SKM-1 treated with dmso at 0.1 percent for 144 hours (cell line): ENCODE results near the gene GDI2.
"Not testable (repeated sequence)": the region's sequence is repeated elsewhere in the genome, so short reads cannot be mapped to it uniquely, and the experiment has no call there.

ENCODE experiments used
- DNase-seq: peaks from one replicate; lab custom pipeline; 2025; ENCODE audit not compliant: unreplicated experiment; lab: John Stamatoyannopoulos, UW

GDI2 gene

GRCh38 chr10:5788969-5789368 lies 24.3 kb downstream of the GDI2 start:
- no peak for DNase-seq

DNA sequence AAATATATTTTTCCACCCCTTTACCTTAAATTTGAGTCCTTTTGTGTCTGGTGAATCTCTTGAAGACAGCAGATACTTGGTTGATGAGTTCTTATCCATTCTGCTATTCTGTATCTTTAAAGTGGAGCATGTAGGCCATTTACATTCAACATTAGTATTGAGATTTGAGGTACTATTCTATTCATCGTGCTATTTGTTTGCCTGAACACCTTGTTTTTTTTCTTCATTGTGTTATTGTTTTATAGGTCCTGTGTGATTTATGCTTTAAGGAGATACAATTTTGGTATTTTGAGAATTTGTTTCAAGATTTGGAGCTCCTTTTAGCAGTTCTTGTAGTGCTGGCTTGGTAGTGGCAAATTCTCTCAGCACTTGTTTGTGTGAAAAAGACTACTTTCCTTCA lies 29.9 kb downstream of the GDI2 start:
- no peak for DNase-seq

DNA sequence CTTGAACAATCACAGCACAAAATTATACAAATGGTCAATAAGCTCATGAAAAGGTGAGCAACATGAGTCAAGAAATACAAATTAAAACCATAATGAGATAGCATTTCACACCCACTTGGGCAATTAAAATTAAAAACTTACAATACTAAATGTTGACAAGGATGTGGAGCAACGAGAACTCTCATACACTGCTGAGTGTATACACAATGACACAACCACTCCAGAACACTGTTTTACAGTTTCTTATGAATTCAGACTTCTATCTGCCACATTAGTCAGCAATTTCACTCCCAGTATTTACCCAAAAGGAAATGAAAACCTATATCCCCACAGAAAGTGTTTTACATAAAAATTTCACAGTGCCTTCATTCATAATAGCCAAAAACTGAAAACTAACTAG lies 31.1 kb downstream of the GDI2 start:
- no peak for DNase-seq

DNA sequence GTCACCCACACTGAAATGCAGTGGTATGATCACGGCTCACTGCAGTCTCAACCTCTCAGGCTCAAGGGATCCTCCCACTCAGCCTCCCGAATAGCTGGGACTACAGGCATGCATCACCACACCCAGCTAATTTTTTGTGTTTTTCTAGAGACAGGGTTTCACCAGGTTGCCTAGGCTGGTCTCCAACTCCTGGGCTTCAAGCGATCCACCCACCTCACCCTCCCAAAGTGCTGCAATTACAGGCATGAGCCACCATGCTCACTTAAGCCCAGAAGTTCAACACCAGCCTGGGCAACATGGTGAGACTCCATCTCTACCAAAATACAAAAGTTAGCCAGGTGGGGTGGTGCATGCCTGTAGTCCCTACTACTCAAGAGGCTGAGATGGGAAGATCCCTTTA lies 33.5 kb downstream of the GDI2 start:
- no peak for DNase-seq

DNA sequence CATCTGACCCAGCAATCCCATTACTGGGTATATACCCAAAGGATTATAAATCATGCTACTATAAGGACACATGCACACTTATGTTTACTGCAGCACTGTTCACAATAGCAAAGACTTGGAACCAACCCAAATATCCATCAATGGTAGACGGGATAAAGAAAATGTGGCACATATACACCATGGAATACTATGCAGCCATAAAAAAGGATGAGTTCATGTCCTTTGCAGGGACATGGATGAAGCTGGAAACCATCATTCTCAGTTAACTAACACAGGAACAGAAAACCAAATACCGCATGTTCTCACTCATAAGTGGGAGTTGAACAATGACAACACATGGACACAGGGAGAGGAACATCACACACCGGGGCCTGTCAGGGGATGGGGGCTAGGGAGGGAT lies 35.5 kb downstream of the GDI2 start:
- DNase-seq = not testable (repeated sequence)

DNA sequence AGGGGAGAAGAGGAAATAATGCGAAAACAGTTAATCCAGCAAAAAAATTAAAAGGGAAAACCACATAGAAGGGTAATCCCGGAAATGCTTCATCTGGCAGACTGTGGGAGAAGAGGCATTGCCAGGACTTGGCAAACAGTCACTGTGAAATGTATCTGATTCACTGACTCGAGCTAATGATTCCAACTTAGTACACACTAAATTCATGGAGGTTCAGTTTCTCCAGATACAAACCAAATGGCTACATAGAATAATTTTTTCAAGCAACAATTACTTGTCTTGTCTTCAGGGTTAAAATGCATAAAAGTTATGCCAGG lies 36.4 kb downstream of the GDI2 start:
- DNase-seq = no peak

- DNase-seq = no peak
Observed at GRCh38 chr10:5776136-5776880, 36.9 kb downstream of the GDI2 start.

- DNase-seq = no peak
Observed at GRCh38 chr10:5775685-5776084, 37.5 kb downstream of the GDI2 start.

DNA sequence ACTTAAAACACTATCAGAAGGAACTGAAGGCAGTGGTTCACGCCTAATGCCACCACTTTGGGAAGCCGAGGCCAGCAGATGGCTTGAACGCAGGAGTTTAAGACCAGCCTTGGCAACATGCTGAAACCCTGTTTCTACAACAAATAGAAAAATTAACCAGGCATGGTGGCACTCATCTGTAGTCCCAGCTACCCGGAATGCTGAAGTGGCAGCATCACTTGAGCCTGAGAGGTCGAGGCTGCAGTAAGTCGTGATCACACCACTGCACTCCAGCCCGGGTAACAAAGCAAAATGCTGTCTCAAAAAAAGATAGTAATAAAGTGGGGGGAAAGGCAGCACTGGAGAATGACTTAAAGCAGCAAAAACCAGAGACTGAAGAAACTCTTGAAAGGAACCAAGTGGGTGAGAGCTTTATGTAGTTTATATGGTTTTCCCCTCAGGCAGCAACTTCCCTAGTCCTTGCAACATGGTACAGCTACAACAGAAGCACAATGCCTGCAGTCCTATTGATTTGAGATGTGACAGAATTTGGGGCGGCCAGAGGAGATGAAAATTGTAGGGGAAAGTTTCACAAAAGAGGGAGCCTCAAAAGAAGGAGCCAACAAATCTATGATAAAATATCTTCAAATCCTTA lies 38.1 kb downstream of the GDI2 start:
- no peak for DNase-seq

- no peak for DNase-seq
Observed at GRCh38 chr10:5766189-5766588, 47.0 kb downstream of the GDI2 start.

- no peak for DNase-seq
Observed at GRCh38 chr10:5765617-5766016, 47.6 kb downstream of the GDI2 start.

DNA sequence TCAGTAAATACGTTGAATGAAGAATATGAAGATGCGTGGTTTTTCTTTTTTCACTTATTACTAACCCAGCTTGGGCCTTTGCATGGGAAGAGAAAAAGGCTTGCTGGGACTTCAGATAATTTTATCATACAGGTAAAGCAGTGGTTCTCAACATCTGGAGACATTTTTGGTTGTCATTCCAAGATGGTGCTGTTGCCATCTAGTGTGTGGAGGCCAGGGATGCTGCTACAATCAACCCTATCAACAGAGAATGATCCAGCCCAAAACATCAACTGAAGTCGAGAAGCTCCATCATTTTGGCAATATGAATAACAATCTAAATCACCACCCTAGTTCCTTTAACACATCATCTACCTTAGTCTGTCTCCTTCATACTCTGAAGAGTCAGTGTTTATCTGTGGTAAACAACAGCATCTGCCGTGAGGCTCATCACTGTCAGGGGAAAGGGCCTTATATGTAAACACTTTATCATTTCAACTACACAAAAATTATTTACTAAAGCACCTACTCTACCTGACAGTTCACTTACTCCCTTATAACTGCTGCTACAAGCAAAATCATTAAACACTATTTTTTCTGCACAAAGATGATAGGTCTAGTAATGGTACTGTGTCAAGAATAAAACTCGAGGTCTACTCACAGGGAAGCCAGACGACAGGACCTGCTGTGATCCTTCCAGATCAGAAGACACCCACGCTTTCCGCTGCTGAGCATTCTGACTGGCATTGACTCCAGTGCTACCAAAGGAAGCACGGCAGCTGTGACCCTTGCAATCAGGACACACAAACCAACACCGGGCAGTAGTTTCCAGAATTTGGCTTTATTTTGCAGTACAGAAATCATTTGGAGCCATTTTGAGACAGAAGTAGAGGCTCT lies 48.6 kb downstream of the GDI2 start:
- no peak for DNase-seq

DNA sequence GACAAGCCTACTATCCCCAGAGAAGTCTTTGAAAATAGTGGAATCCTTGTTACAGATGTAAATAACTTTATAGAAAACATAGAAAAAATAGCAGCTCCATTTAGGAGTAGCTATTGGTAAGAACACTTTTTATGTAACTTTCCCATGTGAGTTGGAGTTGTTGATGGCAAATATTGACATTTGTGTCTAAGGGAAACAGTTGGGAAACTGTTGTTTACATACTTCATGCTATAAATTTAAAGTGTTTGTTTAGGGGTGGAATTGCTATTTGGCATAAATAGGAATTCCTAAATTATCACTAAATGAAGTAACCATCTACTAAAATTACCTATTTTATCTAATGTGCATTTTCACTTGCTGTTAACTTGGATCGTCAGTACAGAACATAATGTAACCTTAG lies 50.7 kb downstream of the GDI2 start:
- DNase-seq = no peak

DNA sequence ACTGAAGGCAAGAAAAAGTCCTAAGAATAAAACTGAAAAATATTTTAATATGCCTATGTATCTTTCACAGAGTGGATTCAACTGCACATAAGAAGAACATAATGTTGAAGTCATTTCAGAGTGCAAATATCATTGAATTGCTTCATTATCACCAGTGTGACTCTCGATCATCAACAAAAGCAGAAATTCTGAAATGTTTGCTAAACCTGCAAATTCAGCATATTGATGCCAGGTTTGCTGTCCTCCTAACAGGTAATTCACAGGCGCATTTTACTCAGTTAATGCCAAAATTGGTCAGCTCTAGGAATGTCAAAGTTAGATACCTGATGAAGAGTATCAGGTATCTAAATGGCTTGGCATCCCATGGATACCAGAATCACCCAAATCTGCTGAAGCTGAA lies 52.0 kb downstream of the GDI2 start:
- no peak for DNase-seq

DNA sequence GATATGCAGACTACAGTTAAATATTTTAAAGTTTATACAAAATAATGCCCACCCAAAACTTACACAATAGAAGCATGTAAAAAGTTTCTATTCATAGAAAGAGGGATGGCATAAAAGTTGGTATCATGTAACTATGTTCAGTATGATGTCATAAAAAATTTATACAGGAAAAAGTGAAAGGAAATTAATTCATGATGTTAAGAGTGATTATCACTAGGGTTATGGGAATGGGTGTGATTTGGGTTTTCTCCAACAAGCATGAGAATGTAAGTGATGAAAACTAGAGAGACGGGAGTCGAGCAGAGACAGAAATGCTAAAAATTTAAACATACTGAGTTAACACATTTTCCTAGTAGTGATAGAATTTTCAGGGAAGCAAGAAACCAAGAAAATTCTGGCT lies 52.7 kb downstream of the GDI2 start:
- DNase-seq = no peak

GRCh38 chr10:5758927-5759326 lies 54.3 kb downstream of the GDI2 start:
- DNase-seq = no peak

DNA sequence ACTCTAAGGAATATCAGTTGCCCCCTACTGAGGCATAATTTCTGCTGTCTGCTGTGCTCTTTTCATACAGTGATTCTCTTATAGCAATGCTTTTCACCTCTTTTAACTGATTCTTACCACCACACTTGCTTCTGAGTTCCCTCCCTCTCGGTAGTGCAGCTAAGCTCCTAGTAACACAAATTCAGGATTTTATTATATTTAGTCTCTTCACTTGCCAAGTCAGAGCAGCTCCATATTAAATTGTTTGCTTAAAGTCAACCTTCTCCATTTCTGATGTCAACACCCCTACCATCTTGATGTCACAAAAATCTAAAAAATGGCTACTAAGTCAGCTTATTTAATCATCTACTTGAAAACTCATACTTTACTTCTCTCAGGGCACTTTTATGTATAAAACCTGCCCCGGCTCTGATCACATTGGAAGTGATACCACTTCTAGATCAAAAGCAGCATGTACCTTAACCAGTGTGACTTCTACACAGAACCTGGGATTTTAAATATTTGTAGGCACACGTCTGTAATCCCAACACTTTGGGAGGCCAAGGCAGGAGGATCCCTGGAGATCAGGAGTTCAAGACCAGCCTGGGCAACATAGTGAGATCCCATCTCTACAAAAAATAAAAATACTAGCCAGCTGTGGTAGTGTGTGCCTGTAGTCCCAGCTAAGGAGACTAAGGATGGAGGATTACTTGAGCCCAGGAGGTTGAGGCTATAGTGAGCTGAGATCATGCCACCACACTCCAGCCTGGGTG lies 55.3 kb downstream of the GDI2 start:
- DNase-seq = no peak

GRCh38 chr10:5752301-5752871 lies 60.8 kb downstream of the GDI2 start:
- DNase-seq = no peak

DNA sequence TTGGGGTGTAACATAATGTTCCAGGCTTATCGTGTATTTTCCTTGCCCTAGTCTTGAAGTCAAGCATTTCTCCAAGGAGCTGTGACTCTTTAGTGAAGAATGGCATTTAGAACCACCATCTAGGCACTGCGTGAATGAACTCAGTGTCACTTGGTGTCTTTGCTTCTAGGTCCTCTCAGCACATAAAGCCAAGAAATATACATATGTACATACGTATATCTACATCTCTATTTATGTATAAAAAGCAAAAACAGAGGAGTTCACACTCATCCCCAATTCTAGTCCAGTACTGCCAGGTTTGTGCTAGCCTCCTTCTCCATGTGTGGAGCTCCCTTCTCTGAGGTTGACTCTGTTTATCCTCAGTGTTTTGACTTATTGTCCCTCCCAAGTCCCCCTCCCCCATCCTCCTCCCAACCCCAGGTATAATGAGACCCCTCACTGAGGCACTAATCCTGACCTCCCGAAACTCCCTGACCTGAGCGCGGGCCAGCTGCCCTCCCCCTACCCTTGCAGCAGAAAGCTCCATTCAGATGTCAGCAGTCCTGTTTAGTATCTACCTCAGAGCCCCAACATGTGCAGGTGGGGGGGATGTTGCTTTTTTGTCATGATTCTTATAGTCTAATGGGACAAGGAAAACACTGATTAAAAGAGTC lies 61.5 kb downstream of the GDI2 start:
- no peak for DNase-seq

DNA sequence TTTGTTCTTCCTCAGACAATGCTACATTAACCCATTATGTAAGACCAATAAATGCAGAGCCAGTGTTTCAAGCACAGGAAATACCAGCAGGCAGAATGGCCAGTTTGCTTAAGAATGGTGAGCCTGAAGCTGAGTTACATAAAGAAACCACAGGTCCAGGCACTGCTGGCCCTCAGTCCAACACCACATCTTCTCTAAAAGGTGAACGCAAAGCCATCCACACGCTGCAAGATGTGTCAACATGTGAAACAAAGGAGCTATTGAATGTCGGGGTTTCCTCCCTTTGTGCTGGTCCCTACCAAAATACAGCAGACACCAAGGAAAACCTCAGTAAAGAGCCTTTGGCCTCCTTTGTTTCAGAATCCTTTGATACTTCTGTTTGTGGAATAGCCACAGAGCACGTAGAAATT lies 64.8 kb downstream of the GDI2 start:
- no peak for DNase-seq

- no peak for DNase-seq
Observed at GRCh38 chr10:5746197-5746596, 67.0 kb downstream of the GDI2 start.
